ENCODE measurements around the gene DCAF15. TPM values are rescaled to one million over a fixed set of nuclear protein-coding genes. Genes with fewer than 3 reads are reported as not detected.
A peak's percentile ranks its signal among the peaks of the same experiment; 100 is the strongest.

DCAF15 gene
- total RNA-seq, 4 donors from 2014 or later: 14.7 to 23.1 (median 19.5) TPM

- 71 to 82% methylated on average over 7 to 8 of the region's 22 CpGs for WGBS, 2 donors
- no peak for DNase-seq
- TF ChIP-seq CTCF (IDR thresholded peaks at IDR 0.05): no peak
- TF ChIP-seq POLR2A (IDR thresholded peaks at IDR 0.05): no peak
Measured at GRCh38 chr19:13935765-13936510, 16.4 kb upstream of the DCAF15 start.

GRCh38 chr19:13937479-13938300 is 14.6 kb upstream of the DCAF15 start:
- DNase-seq: no peak
- intact Hi-C loops (cut with DNase I): no loop called here
- no peak for TF ChIP-seq POLR2A (IDR thresholded peaks at IDR 0.05)
- no peak for TF ChIP-seq CTCF (IDR thresholded peaks at IDR 0.05)
- H3K27me3 ChIP-seq: peaks cover 0 to 42% (median 0%) of the 10 kb centered on the region in 4 donors
- 18 to 32% methylated on average over 4 of the region's 29 CpGs for WGBS, 2 donors
- no peaks in the 10 kb centered on the region for H3K36me3 ChIP-seq
- H3K4me3 ChIP-seq: peak overlapping the region in 3 of 4 donors; percentile 17 to 37 (median 32)
- H3K4me1 ChIP-seq: peaks cover 0 to 17% (median 0%) of the 10 kb centered on the region in 3 donors
- no peak overlapping the region for H3K27ac ChIP-seq
- H3K9me3 ChIP-seq: no peaks in the 10 kb centered on the region

More at GRCh38 chr19:13935765-13936510, 16.4 kb upstream of the DCAF15 start:
- intact Hi-C loops (cut with DNase I): no loop called here
- peaks cover 0 to 42% (median 0%) of the 10 kb centered on the region in 4 donors for H3K27me3 ChIP-seq
- no peak overlapping the region for H3K4me3 ChIP-seq
- H3K36me3 ChIP-seq: peaks cover 0 to 10% (median 0%) of the 10 kb centered on the region in 3 donors
- no peaks in the 10 kb centered on the region for H3K9me3 ChIP-seq
- no peak overlapping the region for H3K27ac ChIP-seq
- H3K4me1 ChIP-seq: peaks cover 0 to 22% (median 0%) of the 10 kb centered on the region in 3 donors

GRCh38 chr19:13938301-13939064 is 13.8 kb upstream of the DCAF15 start, which contains the start of gene PODNL1:
Gene PODNL1 (minus strand): TSS chr19:13938417. CDS start chr19:13938181, 236 bp downstream.
- no peak within 1 kb of the TSS for H3K27ac ChIP-seq
- no peaks in the 10 kb centered on the region for H3K36me3 ChIP-seq
- peaks cover 0 to 17% (median 0%) of the 10 kb centered on the region in 3 donors for H3K4me1 ChIP-seq
- peaks cover 0 to 42% (median 0%) of the 10 kb centered on the region in 4 donors for H3K27me3 ChIP-seq
- intact Hi-C loops (cut with DNase I): no loop called here
- DNase-seq: no peak
- TF ChIP-seq POLR2A (IDR thresholded peaks at IDR 0.05) (no peak), CTCF (IDR thresholded peaks at IDR 0.05) (no peak)
- WGBS, 2 donors: 8 to 19% methylated on average over 5 to 9 of the region's 21 CpGs
- H3K4me3 ChIP-seq: peak within 1 kb of the TSS in 3 of 4 donors; percentile 17 to 37 (median 32)
- H3K9me3 ChIP-seq: no peaks in the 10 kb centered on the region

GRCh38 chr19:13942023-13942684 is 10.2 kb upstream of the DCAF15 start:
- intact Hi-C loops (cut with DNase I): no loop called here
- Histone ChIP-seq H3K27me3 (peaks cover 0 to 17% (median 0%) of the 10 kb centered on the region in 4 donors), H3K4me1 (peaks cover 0 to 30% (median 6%) of the 10 kb centered on the region in 3 donors), H3K36me3 (no peaks in the 10 kb centered on the region), H3K4me3 (no peak overlapping the region), H3K9me3 (no peaks in the 10 kb centered on the region), H3K27ac (no peak overlapping the region)
- TF ChIP-seq CTCF (IDR thresholded peaks at IDR 0.05) (no peak), POLR2A (IDR thresholded peaks at IDR 0.05) (no peak)
- 67 to 100% methylated on average over 1 of the region's 1 CpG for WGBS, 2 donors
- no peak for DNase-seq

Measured in esophagus squamous epithelium (tissue), 5 donors.